IPS-18c (cell line): Measurements from ENCODE around the gene RBL1.
"Not testable (repeated sequence)": the region's sequence is repeated elsewhere in the genome, so short reads cannot be mapped to it uniquely, and the experiment has no call there.

Experiments used
- H3K4me3 ChIP-seq: 2 replicates; pipeline ENCODE4 v1.7.0; 2013; ENCODE audit warnings: low read depth, mild to moderate bottlenecking, low read length, moderate library complexity; ENCODE audit not compliant: insufficient read depth
- H3K9me3 ChIP-seq: one replicate; pipeline ENCODE4 v1.6.1; 2013; ENCODE audit warnings: mild to moderate bottlenecking, low read length, moderate library complexity; ENCODE audit not compliant: control insufficient read depth, insufficient read depth

The RBL1 gene

DNA sequence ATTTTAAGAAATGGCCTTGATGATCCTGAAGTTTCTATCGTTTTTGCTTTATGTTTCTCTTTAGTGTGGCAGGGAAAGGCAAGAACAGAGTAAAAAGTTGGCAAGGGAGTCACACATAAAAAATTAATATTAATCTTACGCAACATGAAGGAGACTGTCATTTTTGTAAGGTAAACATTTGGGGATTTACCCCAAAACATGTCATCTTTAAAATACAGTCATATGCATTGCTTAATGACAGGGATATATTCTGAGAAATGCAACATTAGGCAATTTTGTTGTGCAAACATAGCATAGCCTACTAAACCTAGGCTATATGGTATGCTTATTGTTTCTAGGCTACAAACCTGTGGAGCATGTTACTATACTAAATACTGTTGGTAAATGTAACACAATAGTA is 5.4 kb downstream of the RBL1 start:
- no peak overlapping the region for H3K4me3 ChIP-seq
- H3K9me3 ChIP-seq, result no peaks in the 10 kb centered on the region

DNA sequence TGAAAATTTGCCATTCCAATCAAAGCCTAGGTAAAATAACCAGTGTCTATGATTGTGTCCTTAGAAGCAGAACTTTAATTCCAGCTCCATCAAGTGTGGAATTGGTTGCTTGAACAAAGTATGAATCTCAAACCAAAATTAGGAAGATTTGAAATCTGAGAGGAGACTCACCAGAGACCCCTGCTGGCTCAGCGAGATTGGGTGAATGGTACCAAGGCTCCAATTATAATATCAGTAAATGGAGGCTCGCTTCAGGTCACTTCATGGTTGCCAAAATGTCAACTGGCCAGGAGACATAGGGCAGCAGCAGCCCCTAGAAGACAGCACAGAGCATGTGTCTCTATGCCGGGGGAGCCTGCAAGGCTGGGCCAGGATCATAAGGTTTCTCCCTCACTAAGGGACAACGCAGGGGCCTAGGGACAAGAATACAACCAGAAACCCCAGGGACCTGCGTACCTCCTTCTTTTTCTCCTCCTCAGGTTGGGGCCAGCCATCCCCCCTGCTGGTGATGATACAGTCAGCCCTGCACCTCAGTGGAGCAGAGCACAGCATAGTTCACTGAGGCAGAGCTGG is 14.0 kb downstream of the RBL1 start:
- no peaks in the 10 kb centered on the region for H3K9me3 ChIP-seq
- H3K4me3 ChIP-seq, result no peak overlapping the region

GRCh38 chr20:37077009-37077408 is 18.8 kb downstream of the RBL1 start:
- Histone ChIP-seq H3K4me3 (no peak overlapping the region), H3K9me3 (no peaks in the 10 kb centered on the region)

- no peak overlapping the region for H3K4me3 ChIP-seq
- H3K9me3 ChIP-seq, result no peaks in the 10 kb centered on the region
These were observed 19.7 kb downstream of the RBL1 start for GRCh38 chr20:37075932-37076685.

DNA sequence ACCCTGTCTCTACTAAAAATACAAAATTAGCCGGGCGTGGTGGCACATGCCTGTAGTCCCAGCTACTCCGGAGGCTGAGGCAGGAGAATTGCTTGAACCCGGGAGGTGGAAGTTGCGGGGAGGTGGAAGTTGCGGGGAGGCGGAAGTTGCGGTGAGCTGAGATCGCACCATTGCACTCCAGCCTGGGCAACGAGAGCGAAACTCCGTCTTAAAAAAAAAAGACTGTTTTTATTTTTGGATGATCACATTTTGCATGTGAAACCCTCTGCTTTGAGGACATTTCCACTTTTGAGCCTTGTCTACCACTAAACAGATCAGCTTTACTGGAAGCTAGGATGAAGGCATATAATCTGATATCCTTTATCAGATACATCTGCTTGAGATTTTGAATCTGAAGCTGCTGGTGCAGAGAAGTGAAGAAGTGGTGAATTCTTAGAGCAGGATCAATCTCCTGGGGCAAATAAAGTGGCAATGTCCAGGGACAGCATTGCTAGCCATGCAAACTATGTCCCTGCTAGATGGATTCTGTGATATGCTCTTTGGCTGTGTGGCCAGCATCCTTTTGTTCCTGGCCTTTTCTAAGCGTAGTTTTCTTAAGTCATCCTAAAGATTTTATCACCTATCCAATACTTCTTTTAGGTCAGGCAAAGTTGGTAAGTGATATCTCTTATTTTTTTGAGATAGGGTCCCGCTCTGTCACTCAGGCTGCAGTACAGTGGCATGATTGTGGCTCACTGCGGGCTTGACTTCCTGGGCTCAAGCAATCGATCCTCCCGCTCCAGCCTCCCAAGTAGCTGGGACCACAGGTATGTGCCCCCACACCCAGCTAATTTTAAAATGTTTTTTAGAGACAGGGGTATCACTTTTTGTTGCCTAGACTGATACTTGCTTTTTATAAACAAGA is 23.3 kb downstream of the RBL1 start:
- H3K9me3 ChIP-seq, result no peaks in the 10 kb centered on the region
- no peak overlapping the region for H3K4me3 ChIP-seq

GRCh38 chr20:37071481-37071911 is 24.3 kb downstream of the RBL1 start:
- H3K4me3 ChIP-seq, result no peak overlapping the region
- no peaks in the 10 kb centered on the region for H3K9me3 ChIP-seq

- H3K9me3 ChIP-seq, H3K4me3 ChIP-seq: not testable (repeated sequence)
These were observed 26.2 kb downstream of the RBL1 start for GRCh38 chr20:37069563-37069962.

DNA sequence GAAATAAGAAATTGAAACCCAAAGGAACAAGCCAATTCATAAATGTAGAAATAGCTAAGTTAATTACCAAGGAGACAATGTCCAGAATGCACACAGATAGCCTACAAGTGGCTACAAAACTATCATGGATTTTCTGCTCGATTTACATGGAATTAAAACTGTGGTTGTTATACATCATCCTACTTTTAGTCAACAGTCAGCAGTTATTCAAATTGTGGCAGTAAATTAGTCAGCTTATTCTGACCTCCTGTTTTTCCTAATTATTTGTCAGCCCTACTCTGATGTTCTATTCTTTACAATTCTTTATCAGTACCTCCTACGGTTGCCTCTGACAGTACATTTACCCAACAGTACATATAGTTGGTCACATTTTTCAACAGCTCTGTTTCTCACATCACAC is 29.6 kb downstream of the RBL1 start:
- H3K4me3 ChIP-seq, result no peak overlapping the region
- H3K9me3 ChIP-seq, result no peaks in the 10 kb centered on the region

DNA sequence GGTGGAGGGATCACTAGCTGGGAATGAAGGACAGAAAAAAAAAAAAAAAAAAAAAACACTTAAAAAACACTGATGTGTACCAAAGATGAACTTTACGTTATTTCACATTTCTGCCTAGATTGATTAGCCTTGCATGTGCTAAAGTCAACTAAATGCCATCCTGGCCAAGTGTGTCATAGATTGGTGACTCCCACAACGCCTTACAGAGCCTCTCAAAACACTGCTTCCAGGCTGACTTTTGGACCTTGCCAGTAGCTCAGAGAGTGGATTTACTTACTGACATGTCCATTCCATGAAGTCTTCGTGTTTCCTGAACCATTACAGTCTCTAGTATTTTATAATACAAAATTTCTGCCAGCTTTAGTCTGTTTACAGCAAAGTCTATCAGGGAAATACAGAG is 40.5 kb downstream of the RBL1 start:
- H3K9me3 ChIP-seq, result no peaks in the 10 kb centered on the region
- no peak overlapping the region for H3K4me3 ChIP-seq

DNA sequence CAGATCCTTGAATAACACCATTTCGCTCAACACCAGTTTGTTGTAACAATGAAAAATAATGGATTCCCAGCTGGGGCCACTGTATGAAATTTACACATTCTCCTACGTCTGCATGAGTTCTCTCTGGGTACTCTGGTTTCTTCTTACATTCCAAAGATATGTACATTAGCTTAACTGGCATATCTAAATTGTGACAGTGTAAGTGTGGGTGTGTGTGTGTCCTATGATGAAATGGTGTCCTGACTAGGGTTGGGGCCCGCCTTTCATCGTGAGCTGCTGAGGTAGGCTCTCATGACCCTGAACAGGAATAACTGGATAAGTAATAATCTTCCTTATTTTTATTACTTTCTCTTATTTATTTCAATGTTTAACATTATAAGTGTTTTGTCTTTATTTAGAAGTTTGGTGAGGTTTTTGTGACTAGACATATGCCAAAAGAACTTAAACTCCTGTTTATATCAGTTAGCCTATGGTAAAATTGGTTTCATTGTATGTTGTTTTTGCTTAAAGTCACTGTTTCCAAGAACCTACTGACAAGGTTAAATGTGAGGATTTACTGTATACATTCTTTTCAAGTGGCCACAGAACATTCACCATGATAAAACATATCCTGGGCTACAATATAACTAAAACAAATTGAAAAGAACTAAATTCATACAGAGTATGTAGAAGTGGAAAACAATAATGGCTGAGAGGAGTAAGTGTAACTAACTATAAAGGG is 42.4 kb downstream of the RBL1 start:
- no peaks in the 10 kb centered on the region for H3K9me3 ChIP-seq

DNA sequence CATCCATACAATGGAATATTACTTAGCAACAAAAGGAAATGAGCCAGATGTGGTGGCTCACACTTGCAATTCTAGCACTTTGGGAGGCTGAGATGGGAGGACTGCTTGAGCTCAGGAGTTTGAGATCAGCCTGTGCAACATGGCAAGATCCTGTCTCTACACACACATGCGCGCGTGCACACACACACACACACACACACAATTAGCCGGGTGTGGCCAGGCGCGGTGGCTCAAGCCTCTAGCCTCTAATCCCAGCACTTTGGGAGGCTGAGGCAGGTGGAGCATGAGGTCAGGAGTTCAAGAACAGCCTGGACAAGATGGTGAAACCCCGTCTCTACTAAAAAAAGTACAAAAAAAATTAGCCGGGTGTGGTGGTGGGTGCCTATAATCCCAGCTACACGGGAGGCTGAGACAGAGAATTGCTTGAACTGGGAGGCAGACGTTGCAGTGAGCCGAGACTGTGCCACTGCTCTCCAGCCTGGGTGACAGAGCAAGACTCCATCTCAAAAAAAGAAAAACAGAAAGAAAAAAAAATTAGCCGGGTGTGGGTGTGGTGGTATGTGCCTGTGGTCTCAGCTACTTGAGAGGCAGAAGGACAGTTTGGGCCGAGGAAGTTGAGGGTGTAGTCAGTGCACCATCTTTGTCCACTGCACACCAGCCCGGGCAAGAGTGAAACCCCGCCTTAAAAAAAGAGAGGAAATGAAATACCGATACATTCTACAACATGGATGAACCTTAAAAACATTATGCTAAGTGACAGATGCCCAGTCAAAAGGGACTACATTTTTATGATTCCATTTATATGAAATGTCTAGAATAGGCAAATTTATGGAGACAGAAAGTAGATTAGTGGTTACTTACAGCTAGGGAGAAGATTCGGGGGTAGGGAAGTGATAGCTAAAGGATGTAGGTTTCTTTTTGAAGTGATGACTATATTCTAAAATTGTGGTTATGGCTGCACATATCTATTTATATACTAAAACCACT is 52.5 kb downstream of the RBL1 start:
- H3K4me3 ChIP-seq, result no peak overlapping the region
- H3K9me3 ChIP-seq, result peaks cover 2% of the 10 kb centered on the region

More for the DNA sequence above, 42.4 kb downstream of the RBL1 start:
- no peak overlapping the region for H3K4me3 ChIP-seq

- not testable (repeated sequence) for H3K9me3 ChIP-seq
These were observed 56.4 kb downstream of the RBL1 start for GRCh38 chr20:37039366-37039765.

DNA sequence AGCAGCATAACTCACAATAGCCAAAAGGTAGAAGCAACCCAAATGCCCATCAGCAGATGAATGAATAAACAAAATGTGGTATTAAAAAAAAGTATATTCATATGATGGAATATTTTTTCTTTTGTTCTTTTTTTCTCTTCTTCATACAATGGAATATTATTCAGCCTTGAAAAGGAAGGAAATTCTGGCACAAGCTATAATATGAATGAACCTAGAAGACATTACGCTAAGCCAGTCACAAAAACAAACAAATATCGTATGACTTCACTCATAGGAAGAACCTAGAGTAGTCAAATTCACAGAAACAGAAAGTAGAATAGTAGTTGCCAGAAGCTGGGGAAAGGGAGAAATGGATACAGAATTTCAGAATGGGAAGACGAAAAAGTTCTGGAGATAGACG is 63.7 kb downstream of the RBL1 start:
- no peak overlapping the region for H3K4me3 ChIP-seq
- H3K9me3 ChIP-seq, result no peaks in the 10 kb centered on the region

More at GRCh38 chr20:37039366-37039765, 56.4 kb downstream of the RBL1 start:
- H3K4me3 ChIP-seq, result not testable (repeated sequence)

DNA sequence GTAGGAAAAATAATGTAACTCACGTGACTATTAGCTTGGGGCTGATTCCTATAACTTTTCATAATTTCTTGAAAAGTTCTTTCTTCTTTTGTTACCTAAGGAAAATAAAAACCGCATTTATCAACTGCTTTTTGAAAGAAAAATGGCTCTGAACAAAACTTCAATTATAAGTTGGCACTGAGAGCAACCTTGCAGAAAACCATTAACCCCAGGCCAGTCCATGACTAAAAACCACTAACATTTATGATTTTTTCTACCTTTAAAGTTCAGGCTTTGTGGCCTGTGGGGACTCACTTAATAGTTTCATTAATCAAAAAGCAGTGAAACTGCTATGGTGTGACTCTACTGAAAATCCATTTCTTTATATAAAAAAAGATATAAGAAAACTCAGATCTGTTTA is 75.2 kb downstream of the RBL1 start:
- Histone ChIP-seq H3K4me3 (no peak overlapping the region), H3K9me3 (no peaks in the 10 kb centered on the region)

DNA sequence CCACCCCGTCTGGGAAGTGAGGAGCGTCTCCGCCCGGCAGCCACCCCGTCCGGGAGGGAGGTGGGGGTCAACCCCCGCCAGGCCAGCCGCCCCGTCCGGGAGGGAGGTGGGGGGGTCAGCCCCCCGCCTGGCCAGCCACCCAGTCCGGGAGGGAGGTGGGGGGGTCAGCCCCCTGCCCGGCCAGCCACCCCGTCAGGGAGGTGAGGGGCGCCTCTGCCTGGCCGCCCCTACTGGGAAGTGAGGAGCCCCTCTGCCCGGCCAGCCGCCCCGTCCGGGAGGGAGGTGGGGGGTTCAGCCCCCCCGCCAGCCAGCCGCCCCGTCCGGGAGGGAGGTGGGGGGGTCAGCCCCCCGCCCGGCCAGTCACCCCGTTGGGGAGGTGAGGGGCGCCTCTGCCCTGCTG is 83.2 kb downstream of the RBL1 start:
- H3K4me3 ChIP-seq, H3K9me3 ChIP-seq: not testable (repeated sequence)

GRCh38 chr20:37011858-37012257 is 83.9 kb downstream of the RBL1 start:
- not testable (repeated sequence) for H3K9me3 ChIP-seq, H3K4me3 ChIP-seq
